K562 (cell line): ENCODE results near the gene ZKSCAN3. TPM values are rescaled to one million over a fixed set of nuclear protein-coding genes. Genes with fewer than 3 reads are reported as not detected.
A peak's percentile ranks its signal among the peaks of the same experiment; 100 is the strongest.

Experiments
- AFF1 ChIP-seq, 2 experiments: fragments of 450-650 bp; IDR thresholded peaks; 2 replicates each; pipeline ENCODE4 v1.6.1; 2018; ENCODE audit warnings: mild to moderate bottlenecking in 2 of 2, low read depth in 1 of 2; ENCODE audit not compliant: partially characterized antibody in 2 of 2
- AFF4 ChIP-seq: sonication (generic); formaldehyde crosslinking; IDR thresholded peaks from 2 replicates; pipeline ENCODE4 v1.8.0; 2023; ENCODE audit warnings: mild to moderate bottlenecking, missing genetic modification reagents
- BRF1 ChIP-seq: IDR thresholded peaks from 3 replicates; pipeline ENCODE4 v1.6.1; 2011; ENCODE audit warnings: borderline replicate concordance, mild to moderate bottlenecking; ENCODE audit not compliant: insufficient read length; ENCODE audit errors: extremely low read depth
- BRF2 ChIP-seq: IDR thresholded peaks from 3 replicates; pipeline ENCODE4 v1.6.1; 2011; ENCODE audit warnings: borderline replicate concordance, mild to moderate bottlenecking; ENCODE audit not compliant: insufficient read length, insufficient read depth
- CBX2 ChIP-seq: fragments of 200-600 bp; sonication (generic); IDR thresholded peaks from one replicate; pipeline ENCODE4 v1.6.1; 2012; ENCODE audit warnings: mild to moderate bottlenecking, low read length, inconsistent platforms; ENCODE audit not compliant: insufficient read depth, poor library complexity, severe bottlenecking
- ESRRB ChIP-seq: fragments of 250-450 bp; sonication (Bioruptor Pico); IDR thresholded peaks from 2 replicates; pipeline ENCODE4 v1.5.0; 2020; ENCODE audit warnings: mild to moderate bottlenecking, moderate library complexity, borderline replicate concordance
- FOS ChIP-seq: IDR thresholded peaks from 3 replicates; pipeline ENCODE4 v1.6.1; 2011; ENCODE audit not compliant: insufficient read length; ENCODE audit errors: extremely low read depth
- GTF2A2 ChIP-seq: IDR thresholded peaks from 2 replicates; pipeline ENCODE4 v1.6.1; 2016; ENCODE audit warnings: mild to moderate bottlenecking, missing genetic modification characterization, missing compliant biosample characterization
- NFRKB ChIP-seq: fragments of 450-650 bp; IDR thresholded peaks from 2 replicates; pipeline ENCODE4 v1.6.1; 2016; ENCODE audit warnings: low read depth
- RCOR1 ChIP-seq, 2 experiments: IDR thresholded peaks; 2 replicates each; pipeline ENCODE4 v1.6.1; 2012; ENCODE audit warnings: low read depth in 2 of 2, low read length in 2 of 2, borderline replicate concordance in 1 of 2, improper control_type of control experiment in 1 of 2
- SMARCC2 ChIP-seq: fragments of 450-650 bp; IDR thresholded peaks from 2 replicates; pipeline ENCODE4 v1.6.1; 2017; ENCODE audit warnings: antibody characterized with exemption, moderate library complexity, mild to moderate bottlenecking, low read depth
- ZBTB1 ChIP-seq: sonication (generic); formaldehyde crosslinking; IDR thresholded peaks from 2 replicates; pipeline ENCODE4 v1.8.1; 2023; ENCODE audit warnings: missing genetic modification reagents, low read depth, mild to moderate bottlenecking, borderline replicate concordance
- ZNF121 ChIP-seq: sonication (generic); formaldehyde crosslinking; conservative IDR thresholded peaks from 2 replicates; pipeline ENCODE4 v1.8.0; 2022; ENCODE audit warnings: missing genetic modification reagents
- ZNF277 ChIP-seq: fragments of 250-450 bp; sonication (Bioruptor Pico); IDR thresholded peaks from 2 replicates; pipeline ENCODE4 v1.8.0; 2022; ENCODE audit warnings: inconsistent platforms, mild to moderate bottlenecking, moderate library complexity, borderline replicate concordance
- ZNF764 ChIP-seq: fragments of 250-450 bp; sonication (Bioruptor Pico); IDR thresholded peaks from 2 replicates; pipeline ENCODE4 v1.4.0; 2020; ENCODE audit warnings: low read depth, mild to moderate bottlenecking, moderate library complexity
- polyA plus RNA-seq, 8 experiments: library from polyadenylated mRNA; depleted of rRNA in 4 of 8; stranded (reverse) in 5 of 8; unstranded in 3 of 8; fragments of >200 nt; fragmentation: Nextera tagmentation in 2 of 8; fragmentation: Illumina TruSeq in 1 of 8; extraction: Ambion mirVana in 2 of 8; extraction: Trizol in 1 of 8; gene quantifications; 2 replicates each; pipeline versions ENCODE4 v1.2.1 to v1.2.3, GENCODE V29; 2011 to 2014; ENCODE audit warnings: inconsistent platforms in 1 of 8, missing spikeins in 1 of 8
- total RNA-seq, 7 experiments: library from RNA; depleted of rRNA in 6 of 7; stranded (reverse); fragments of >200 nt in 6 of 7; fragmentation: Illumina TruSeq in 2 of 7; extraction: Trizol in 2 of 7; gene quantifications; 2 replicates each; pipeline versions ENCODE4 v1.2.1 to v1.2.3, GENCODE V29; 2011 to 2021; ENCODE audit warnings: low replicate concordance in 1 of 7

ZKSCAN3 gene
- total and polyA plus RNA-seq, 9 of the 15 experiments (the other 6 are each of a cell fraction or from before 2014, with no cell fraction given), result 3.0 to 12.4 (median 10.2) TPM

DNA sequence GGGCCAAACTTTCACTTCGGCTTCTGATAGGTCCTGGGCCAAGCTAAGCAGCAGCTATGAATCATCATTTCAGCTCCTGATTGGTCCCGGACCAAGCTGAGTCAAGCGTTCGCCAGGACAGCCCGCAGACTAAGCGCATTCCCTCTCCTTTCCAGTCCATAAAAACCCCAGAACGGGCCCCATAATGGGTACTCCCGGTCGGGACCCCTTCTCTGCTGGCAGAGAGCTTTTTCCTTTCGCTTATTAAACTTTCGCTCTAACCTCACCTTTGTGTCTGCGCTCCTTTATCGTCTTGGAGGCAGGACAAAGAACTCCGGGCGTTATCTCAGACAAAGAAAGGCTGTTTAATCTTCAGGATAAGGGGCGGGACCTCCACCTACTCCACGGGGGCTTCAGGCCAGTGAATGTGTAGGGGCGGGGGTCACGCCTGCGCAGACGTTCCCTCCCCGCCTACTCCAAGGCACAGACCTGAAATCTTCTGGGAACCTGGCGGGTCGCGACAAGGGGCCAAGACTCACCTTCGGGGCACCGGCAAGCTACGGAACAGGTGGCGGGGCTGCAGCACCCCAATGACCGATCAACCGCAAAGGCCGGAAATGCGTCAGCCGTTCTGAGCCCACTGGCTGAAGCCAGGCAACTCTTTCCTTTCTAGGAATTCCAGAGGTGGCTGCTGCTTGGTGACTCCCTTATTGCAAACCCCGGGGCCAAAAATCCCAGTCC lies 14.0 kb upstream of the ZKSCAN3 start, which contains the start of gene ZSCAN31 (continued):
- TF ChIP-seq AFF1 (IDR thresholded peaks at IDR 0.05; ENCODE audit: low read depth in 1 of 2, partially characterized antibody in 2 of 2) (peak in 1 of 2 experiments; percentile 22), ZBTB1 (CRISPR knock-in tag) (peak; percentile 86), SMARCC2 (no peak), RCOR1 (IDR thresholded peaks at IDR 0.05; ENCODE audit: borderline replicate concordance in 1 of 2, low read depth in 2 of 2, low read length in 2 of 2) (peak in 1 of 2 experiments; percentile 54; a peak in 2 of 4 replicates), ESRRB (CRISPR knock-in tag) (no peak), GTF2A2 (tag) (peak; percentile 70; the same call in 1 of the 2 replicates), FOS (peak; percentile 87), NFRKB (no peak; the same call in none of the 2 replicates), CBX2 (no peak), ZNF764 (peak; percentile 71; the same call in 1 of the 2 replicates), ZNF121 (CRISPR knock-in tag) (no peak), ZNF277 (CRISPR knock-in tag) (no peak), BRF1 (no peak), AFF4 (peak; percentile 100), BRF2 (no peak)
